Adipose tissue (tissue), 3 donors: ENCODE results near the gene GLRA3. TPM values are rescaled to one million over a fixed set of nuclear protein-coding genes. Genes with fewer than 3 reads are reported as not detected.

Experiments
- H3K27ac ChIP-seq: one replicate; pipeline ENCODE4 v1.5.1; 2013; ENCODE audit warnings: low read depth, low read length
- WGBS, 3 donors: extraction: QIAGEN DNeasy Blood & Tissue Kit; methylation state at CpG; one replicate each; pipeline ENCODE4 v1.1.7; 2013; 5-methylcytosine and 5-hydroxymethylcytosine counted together
- polyA plus RNA-seq, 3 donors: library from polyadenylated mRNA; stranded (reverse); fragments of 200-250 nt; gene quantifications; one replicate each; pipeline ENCODE4 v1.2.3, GENCODE V29; 2013
- donor health status: healthy with polysubstance abuse.
- donor health status: Bipolar disorder and iron deficiency.
- donor health status: healthy.

GLRA3 gene
- polyA plus RNA-seq, 3 donors, result 0.03 TPM; not detected in 2

DNA sequence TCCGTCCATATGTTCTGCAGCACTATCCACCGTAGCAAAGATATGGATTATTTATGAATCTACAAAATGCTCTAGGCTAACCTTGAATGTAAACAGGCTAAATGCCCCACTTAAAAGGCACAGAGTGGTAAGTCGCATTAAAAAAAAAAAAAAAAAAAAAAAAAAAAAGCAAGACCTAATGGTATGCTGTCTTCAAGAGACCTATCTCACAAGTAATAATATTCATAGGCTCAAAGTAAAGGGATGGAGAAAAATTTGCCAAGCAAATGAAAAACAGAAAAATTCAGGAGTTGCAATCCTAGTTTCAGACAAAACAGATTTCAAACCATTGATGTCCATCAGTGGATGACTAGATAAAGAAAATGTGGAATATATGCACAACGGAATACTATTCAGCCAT, 139.4 kb downstream of the GLRA3 start:
- WGBS, 3 donors, result 67 to 94% (median 73%) methylated on average over 4 of the region's 4 CpGs
- H3K27ac ChIP-seq, result no peak overlapping the region

DNA sequence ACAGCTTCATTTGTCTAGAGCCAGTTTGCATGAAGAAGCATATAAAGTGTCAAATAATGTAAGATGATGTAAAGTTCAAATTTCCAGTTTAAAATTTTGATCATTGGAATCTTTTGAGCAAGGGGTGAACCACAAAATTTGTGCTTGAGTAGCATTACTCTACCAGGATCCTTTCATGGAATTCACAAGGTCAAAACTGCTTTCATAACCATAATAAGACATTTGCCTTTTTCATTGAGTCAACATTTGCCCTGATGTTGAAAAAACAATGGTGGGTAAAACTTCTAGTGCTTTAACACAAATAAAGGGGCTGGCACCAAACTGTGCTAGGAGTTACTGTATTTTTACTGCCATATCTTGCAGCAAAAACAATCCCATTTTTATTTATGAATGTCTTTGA, 142.2 kb downstream of the GLRA3 start:
- no peak overlapping the region for H3K27ac ChIP-seq

DNA sequence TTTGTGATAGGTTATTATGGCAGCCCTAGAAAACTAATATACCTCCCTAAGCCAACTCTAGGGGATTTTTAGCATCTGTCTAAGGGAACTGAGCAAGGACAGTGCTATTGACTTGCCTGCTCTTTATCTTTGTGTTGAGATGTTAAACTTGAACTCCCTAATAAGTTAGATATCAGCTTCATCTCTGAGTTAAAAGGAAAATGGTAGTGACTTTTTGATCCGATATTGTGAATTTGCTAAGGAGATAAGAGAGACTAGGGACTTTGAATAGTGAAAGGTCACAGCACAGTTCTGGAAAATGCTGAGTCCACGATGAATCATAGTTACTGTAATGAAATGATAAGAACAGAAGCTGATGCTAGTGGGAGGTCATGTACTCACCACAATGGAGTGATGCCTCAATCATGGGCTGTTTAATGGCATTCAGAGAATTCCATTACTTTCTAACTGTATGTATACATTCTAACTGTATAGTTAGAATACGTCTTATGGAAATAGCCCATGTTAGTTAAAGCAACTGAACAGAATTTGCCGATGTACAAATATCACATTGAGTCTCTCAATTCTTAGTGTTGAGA, 147.2 kb downstream of the GLRA3 start:
- no peak overlapping the region for H3K27ac ChIP-seq
- 69 to 71% (median 70%) methylated on average over 4 of the region's 4 CpGs for WGBS, 3 donors

DNA sequence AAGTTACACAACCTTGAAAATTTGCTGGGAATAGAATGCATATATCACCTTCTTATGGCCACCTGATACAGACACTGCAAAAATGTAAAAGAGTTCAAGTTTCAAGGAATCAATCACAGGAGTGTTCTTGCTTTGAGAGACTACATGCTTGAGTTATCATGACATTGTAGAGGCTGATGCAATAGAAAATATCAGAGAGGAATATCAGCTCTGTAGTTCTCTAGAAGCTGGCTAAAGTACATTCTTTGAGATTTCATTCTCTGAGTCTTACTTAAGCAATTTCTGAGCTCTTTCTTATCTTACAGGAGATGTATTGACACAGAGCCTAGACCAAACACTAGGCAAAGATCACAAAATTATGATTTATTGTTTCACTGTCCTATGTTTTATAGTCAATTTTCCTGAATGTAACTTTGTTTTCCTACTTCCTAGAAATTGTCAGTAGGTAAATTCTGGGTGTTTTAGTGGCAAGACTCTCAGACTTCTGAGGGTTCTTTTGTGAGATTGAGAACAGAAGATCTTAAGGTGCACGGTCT, 154.7 kb downstream of the GLRA3 start:
- WGBS, 3 donors, result 84 to 97% (median 96%) methylated on average over 1 of the region's 1 CpG
- no peak overlapping the region for H3K27ac ChIP-seq

DNA sequence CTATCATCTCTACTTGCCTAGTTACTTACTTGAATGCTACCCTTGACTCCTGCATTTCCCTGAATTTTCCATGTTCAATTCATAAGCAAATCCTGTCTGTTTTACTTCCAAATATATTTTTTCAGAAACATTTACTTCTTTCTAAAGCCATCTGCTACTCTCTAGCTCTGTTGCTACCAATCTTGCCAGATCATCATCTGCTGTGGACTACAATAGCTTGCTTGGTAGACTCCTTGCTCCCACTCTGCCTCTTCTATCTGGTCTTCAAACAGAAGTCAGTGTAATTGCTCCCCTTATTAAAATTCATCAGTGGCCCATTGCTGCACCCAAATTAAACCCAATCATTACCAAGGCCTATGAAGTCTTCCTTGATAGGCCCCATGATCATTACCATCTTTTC, 155.2 kb downstream of the GLRA3 start:
- H3K27ac ChIP-seq, result no peak overlapping the region

DNA sequence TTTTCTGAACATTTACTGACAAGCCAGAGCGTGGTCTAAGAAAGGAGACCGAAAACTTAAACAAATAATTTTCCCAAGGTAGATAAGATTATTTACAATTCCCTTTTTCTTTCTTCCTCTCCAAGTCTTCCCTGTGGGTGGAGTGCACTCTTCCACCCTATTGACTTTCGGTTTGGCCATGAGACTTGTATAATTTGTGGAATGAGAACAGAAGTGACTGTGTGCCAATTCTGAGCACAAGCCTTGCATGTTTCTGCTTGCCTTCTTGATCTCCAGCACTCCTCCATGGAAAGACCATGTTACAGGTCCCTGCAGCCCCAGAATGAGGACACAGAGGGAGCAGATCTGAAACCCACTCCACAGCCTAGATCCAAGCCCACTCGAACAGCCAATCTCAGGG, 156.8 kb downstream of the GLRA3 start:
- no peak overlapping the region for H3K27ac ChIP-seq
- WGBS, 3 donors, result 55 to 83% (median 82%) methylated on average over 4 of the region's 4 CpGs

DNA sequence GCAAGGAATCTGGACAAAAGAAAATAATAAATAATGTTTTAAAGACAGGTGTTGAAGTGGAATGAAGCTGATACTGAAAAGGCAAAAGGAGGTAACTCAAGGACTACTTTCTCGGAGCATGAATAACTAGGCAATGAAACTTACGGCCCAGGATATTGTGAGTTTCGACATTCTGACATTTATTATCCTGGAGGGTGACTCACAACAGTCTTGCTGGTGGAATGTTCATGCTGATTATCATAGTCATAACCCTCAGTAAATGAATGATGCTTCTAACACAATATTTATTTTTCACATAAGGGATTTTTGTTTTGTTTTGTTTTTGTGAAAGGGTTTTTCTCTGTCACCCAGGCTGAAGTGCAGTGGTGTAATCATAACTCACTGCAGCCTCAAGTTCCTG, 159.8 kb downstream of the GLRA3 start:
- no peak overlapping the region for H3K27ac ChIP-seq
- 74 to 82% (median 80%) methylated on average over 3 of the region's 3 CpGs for WGBS, 3 donors

DNA sequence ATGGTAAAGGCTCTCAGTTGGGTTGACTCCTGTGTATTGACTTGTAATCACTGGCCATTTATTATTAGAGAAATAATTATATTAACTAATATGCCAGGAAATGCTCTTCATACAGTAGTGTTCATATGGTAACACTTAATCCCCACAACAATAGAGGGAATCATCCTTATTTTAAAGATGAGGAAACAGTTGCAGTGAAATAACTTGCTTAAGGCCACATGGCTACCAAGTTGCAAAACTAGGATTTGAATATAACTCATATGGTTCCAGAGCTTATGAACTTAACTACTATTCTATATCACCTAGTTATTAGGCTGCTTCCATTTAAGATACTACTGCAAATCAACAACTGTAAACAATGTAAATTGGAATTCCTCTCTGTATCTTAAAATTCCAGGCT, 163.2 kb downstream of the GLRA3 start:
- H3K27ac ChIP-seq, result no peak overlapping the region

DNA sequence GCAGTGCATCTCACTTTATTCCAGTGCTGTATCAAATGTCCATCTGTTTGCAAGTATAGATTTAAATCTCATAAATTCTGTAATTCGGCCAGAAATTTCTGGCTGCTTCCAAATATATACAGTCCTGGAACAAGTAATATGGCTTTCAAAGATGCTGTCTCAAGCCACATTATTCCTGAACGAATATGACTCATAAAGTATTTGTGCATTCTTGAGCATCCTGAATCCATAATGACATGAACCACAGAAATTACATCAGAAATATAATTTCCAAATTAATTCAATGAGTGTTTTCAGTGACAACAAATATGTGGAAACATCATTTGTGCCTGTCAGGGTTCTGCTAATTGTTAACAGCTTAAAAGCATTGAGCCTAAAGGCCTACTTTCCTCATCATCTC, 165.8 kb downstream of the GLRA3 start:
- no peak overlapping the region for H3K27ac ChIP-seq
- 69 to 80% (median 77%) methylated on average over 2 of the region's 2 CpGs for WGBS, 3 donors

DNA sequence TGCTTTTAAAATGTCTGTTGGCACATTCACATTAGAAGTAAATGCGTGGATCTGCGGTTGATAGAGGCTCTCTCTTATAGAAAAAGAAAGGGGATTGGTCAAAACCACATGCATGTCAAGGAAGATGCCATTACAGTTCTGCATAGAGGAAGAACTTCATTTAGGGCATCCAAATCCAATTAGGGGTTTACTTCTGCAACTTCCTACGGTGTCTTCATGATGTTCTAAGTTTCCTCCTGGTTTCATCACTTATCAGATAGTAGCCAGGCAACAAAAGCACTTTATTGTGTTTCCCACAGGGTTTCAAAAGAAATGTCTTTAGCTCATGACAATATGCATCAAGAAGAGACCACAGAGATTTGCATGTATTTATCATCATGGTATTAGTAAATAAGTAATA, 170.8 kb downstream of the GLRA3 start:
- no peak overlapping the region for H3K27ac ChIP-seq
- WGBS, 3 donors, result 61 to 88% (median 85%) methylated on average over 3 of the region's 3 CpGs

DNA sequence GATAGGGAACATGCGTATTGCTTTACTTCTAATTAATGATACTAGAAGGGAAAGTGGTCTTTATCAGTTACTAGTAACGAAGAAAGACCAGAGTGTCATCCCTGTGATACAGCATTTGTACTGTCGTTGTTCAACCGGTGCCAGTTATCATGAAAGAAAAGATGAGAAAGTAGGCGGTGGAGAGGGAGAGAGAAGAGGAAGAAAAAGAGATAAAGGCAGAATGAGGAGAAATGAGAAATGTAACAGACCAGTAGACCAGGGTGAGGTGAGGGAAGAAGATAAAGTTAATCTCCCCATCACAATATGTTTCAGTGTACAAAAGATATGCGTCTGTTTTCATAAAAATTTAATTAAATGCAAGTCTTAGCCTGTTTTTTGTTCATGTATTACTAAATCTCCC, 171.6 kb downstream of the GLRA3 start:
- 79 to 88% (median 87%) methylated on average over 6 of the region's 6 CpGs for WGBS, 3 donors
- H3K27ac ChIP-seq, result no peak overlapping the region

DNA sequence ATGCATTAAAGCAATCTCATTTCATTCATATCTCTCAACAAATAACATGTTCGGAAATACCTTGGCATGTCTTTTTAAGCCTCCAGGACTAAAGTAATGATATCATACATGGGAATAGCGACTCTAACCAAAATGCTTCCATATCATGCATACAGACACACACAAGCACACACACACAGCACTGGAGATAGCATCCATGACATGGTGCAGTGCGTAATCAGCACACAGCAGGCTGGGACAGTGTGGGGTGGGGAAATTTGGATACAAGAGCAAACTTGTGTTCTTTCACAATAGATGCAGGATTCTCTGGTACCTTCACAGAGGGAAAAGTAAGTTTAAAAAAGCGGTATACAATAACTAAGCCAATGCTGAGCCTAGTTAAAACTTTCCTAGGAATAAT, 174.4 kb downstream of the GLRA3 start:
- H3K27ac ChIP-seq, result no peak overlapping the region
- WGBS, 3 donors, result 82 to 88% (median 85%) methylated on average over 4 of the region's 4 CpGs

DNA sequence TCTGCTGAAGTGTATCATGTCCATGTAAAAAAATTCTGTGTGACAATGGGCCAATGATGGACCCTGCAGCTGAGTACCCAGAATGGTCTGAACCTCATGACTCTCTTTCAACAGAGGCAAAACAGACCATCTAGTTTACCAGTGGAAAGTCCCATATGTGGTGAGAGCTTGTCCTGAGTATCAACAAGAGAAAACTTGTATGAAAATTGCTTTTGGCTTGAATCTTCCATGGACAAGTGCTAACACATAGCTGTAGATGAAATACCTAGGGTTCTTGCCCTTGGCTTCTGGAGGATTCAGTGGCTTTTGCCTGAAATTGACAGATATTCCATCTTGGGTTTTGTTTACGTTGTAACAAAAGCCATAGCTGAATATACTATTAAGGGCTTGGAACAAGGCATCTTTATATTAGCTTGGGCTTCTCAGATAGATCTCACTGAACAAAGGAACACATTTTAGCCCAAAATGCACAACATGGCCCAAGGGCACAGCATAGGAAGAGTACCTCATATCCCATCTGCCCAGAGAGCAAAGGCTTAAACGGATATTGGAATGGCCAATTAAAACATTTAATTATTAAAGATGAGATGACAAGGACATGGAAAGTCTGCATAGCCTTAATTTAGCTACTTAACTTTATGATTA, 178.2 kb downstream of the GLRA3 start:
- WGBS, 3 donors, result 55 to 90% (median 88%) methylated on average over 2 of the region's 2 CpGs

DNA sequence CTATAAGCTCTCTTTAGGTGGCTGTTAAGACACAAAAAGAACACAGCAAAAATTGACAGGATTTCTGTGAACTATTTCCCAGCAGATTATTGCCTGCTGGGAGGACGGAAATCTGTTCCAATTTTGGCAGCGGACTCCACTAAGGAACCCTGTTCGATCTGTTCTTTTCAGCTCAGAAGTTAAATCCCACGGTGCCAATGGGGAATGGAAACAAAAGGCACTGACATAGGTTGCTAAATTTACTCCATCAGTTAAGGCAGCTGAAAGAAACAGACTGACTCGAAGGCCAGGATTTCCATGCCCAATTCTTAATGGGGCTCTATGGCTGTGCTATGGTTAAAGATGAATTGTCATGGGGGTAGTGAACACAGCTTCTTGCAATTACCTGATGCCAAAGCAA, 180.2 kb downstream of the GLRA3 start:
- 77 to 85% (median 80%) methylated on average over 5 of the region's 5 CpGs for WGBS, 3 donors

More for the DNA sequence above, 178.2 kb downstream of the GLRA3 start:
- H3K27ac ChIP-seq, result no peak overlapping the region

DNA sequence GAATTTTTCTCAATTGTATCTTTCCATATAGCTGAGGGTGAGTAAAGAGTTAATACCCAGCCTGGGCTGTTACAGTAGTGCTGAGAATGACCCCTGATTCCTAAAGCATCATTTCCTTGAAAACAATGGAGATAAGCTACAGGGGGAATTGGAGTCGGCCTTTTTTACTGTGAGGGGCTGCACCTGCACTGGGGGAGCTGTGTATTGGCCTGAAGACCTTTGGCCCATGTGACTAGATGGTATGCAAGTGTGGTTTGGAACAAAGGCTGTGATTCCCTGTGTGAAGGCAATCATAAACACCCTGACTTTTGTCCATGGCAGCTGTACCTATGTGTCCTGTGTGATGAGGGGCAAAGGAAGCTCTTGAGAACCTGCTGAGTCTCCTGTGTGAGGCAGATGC, 182.7 kb downstream of the GLRA3 start:
- no peak overlapping the region for H3K27ac ChIP-seq
- WGBS, 3 donors, result 10 to 48% (median 38%) methylated on average over 1 of the region's 1 CpG

More for the DNA sequence above, 180.2 kb downstream of the GLRA3 start:
- H3K27ac ChIP-seq, result no peak overlapping the region

DNA sequence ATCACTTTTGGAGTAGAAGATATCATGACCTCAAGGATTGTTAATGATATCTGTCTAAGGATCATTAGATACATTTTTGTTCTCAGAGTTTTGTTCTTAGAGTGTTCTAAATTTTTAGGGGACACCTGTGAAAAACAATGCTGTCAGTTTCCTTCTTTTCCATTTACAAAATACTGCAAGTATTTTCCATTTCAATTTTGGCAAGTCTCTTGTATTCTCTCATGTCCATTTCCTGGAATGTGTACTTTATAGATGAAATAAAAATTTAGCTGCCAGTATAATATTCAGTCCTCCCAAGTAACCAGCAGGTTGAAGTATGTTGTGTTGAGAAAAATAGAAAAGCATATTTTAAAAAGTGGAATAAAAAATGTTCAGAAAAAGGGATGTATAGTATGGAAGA, 188.9 kb downstream of the GLRA3 start:
- H3K27ac ChIP-seq, result no peak overlapping the region

DNA sequence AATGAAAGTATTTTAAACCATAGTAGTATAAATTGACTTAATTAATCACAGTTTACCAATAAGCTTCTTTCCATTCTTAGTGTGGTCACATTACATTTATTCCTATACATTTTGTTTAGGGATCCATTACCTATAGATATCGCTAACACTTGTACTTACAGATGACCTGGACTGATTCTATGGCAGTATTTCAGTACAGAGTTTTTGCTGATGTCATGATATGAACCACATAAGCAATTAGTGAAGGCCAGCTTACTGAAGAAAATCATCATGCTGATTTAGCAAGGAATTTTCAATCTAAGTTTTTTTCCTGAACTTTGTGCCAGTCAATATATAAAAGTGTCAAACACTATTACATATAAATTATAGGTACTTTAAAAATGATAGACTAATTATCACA, 193.3 kb downstream of the GLRA3 start:
- no peak overlapping the region for H3K27ac ChIP-seq
- WGBS, 3 donors, result 94 to 100% (median 97%) methylated on average over 1 of the region's 1 CpG

DNA sequence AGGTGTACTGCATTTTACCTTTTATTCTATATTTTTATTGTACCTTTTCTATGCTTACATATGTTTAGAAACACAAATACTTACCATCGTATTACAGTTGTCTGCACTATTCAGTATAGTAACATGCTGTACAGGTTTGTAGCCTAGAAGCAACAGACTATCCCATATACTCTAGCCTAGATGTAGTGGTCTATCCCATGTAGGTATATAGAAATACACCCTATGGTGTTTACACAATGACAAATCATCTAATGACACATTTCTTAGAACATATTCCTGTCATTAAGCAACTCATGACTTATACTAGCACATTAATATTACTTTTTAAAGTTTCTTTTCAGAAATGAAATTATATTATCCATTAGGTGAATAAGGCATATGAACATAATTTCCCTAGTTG, 195.6 kb downstream of the GLRA3 start:
- no peak overlapping the region for H3K27ac ChIP-seq
- 90 to 98% (median 91%) methylated on average over 1 of the region's 1 CpG for WGBS, 3 donors

DNA sequence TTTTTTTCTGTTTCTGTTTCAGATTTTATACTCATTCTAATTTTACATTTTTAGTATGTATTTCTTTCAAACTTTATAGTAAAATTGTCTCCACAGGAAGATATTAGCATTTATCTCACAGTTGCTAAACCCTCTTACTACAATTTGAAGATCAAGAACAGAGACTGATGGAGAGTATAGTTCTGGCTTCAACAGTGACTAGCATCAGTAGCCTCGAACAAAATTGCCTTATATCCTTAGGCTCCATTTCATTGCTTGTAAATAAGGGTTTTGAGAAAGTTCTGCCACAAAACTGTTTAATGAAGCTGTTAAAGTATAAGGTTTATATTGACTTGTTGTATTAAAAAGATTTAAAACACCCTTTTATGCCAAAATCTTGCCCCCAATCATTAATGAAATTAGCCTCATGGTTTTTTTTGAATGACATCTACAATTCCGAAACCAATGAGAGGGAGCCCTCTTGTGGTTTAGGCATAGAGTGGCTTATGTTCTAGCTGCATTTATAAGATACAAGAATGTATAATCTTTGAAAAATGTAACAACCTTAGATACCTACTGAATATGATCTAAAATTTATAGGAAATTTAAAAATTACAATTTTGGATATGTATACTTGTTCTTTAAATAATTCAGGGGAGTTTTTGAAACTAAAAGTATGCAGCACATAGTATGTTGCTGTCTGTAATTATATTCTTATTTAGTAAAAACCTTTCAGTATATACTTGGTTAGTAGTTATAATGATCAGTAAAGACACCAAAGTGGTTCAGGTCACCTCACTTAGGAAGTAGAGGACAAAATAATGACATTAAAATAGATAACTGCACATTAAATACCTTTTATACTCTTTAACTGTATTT, 196.9 kb downstream of the GLRA3 start:
- WGBS, 3 donors, result 39% methylated on average over 2 of the region's 2 CpGs
- no peak overlapping the region for H3K27ac ChIP-seq
